22Rv1 (cell line): ENCODE measurements around the gene GPRIN1.

Experiments
- ZFX ChIP-seq: fragments of 450-650 bp; IDR thresholded peaks from 2 replicates; pipeline ENCODE4 v1.6.1; 2017; ENCODE audit warnings: antibody characterized with exemption, borderline replicate concordance
- TF ChIP-seq, protein P1 (sequence below): fragments of 450-650 bp; IDR thresholded peaks from 2 replicates; pipeline ENCODE4 v1.5.1; 2017; ENCODE audit warnings: mild to moderate bottlenecking

GRCh38 chr5:176559683-176560082 lies 50.3 kb downstream of the GPRIN1 start:
- TF ChIP-seq, protein P1, sequence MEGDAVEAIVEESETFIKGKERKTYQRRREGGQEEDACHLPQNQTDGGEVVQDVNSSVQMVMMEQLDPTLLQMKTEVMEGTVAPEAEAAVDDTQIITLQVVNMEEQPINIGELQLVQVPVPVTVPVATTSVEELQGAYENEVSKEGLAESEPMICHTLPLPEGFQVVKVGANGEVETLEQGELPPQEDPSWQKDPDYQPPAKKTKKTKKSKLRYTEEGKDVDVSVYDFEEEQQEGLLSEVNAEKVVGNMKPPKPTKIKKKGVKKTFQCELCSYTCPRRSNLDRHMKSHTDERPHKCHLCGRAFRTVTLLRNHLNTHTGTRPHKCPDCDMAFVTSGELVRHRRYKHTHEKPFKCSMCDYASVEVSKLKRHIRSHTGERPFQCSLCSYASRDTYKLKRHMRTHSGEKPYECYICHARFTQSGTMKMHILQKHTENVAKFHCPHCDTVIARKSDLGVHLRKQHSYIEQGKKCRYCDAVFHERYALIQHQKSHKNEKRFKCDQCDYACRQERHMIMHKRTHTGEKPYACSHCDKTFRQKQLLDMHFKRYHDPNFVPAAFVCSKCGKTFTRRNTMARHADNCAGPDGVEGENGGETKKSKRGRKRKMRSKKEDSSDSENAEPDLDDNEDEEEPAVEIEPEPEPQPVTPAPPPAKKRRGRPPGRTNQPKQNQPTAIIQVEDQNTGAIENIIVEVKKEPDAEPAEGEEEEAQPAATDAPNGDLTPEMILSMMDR = no peak
- no peak for TF ChIP-seq ZFX
